GM19240 (cell line): ENCODE results near the gene ACSM3.
"Not testable (repeated sequence)": the region's sequence is repeated elsewhere in the genome, so short reads cannot be mapped to it uniquely, and the experiment has no call there.

Experiments
- DNase-seq: peaks from one replicate; pipeline ENCODE4 v3.0.0; 2011; ENCODE audit warnings: low spot score; ENCODE audit not compliant: insufficient read length

The ACSM3 gene

GRCh38 chr16:20805684-20806167, 41.9 kb downstream of the ACSM3 start:
- DNase-seq: not testable (repeated sequence)

- peak; percentile 72 for DNase-seq
Observed at GRCh38 chr16:20806168-20807050, 42.6 kb downstream of the ACSM3 start, which contains the start of the genes ERI2 and REXO5. Gene ERI2, minus strand, starts transcription at chr16:20806472. Its CDS starts 42 bp downstream, at chr16:20806430. Gene REXO5, plus strand, starts transcription at chr16:20806527. Its CDS starts 427 bp downstream, at chr16:20806954.

- DNase-seq: no peak
Observed at GRCh38 chr16:20807862-20808261, 44.0 kb downstream of the ACSM3 start.

GRCh38 chr16:20811889-20812439, 48.1 kb downstream of the ACSM3 start:
- no peak for DNase-seq

- no peak for DNase-seq
Observed at GRCh38 chr16:20812510-20812909, 48.7 kb downstream of the ACSM3 start.

- no peak for DNase-seq
Observed at GRCh38 chr16:20814784-20815183, 51.0 kb downstream of the ACSM3 start.

GRCh38 chr16:20818929-20819585, 55.2 kb downstream of the ACSM3 start:
- DNase-seq: no peak

GRCh38 chr16:20821682-20822081, 57.9 kb downstream of the ACSM3 start:
- no peak for DNase-seq

GRCh38 chr16:20822521-20823325, 58.9 kb downstream of the ACSM3 start:
- no peak for DNase-seq

- DNase-seq: no peak
Observed at GRCh38 chr16:20826039-20826566, 62.3 kb downstream of the ACSM3 start.

- DNase-seq: no peak
Observed at GRCh38 chr16:20829536-20829935, 65.7 kb downstream of the ACSM3 start.

GRCh38 chr16:20830372-20830771, 66.6 kb downstream of the ACSM3 start:
- DNase-seq: no peak

- DNase-seq: no peak
Observed at GRCh38 chr16:20833086-20833485, 69.3 kb downstream of the ACSM3 start.

- no peak for DNase-seq
Observed at GRCh38 chr16:20838240-20838639, 74.4 kb downstream of the ACSM3 start.

GRCh38 chr16:20839504-20839903, 75.7 kb downstream of the ACSM3 start:
- no peak for DNase-seq

- no peak for DNase-seq
Observed at GRCh38 chr16:20844054-20844453, 80.2 kb downstream of the ACSM3 start.

- no peak for DNase-seq
Observed at GRCh38 chr16:20844588-20844987, 80.8 kb downstream of the ACSM3 start.

- no peak for DNase-seq
Observed at GRCh38 chr16:20846030-20846429, 82.2 kb downstream of the ACSM3 start.

- DNase-seq: no peak
Observed at GRCh38 chr16:20846551-20846950, 82.7 kb downstream of the ACSM3 start.
